HS-5 (cell line): ENCODE results near the gene MRPL40.

Experiments
- DNase-seq: peaks from one replicate; pipeline ENCODE4 v3.0.0-alpha.2; 2012; ENCODE audit warnings: low read depth

Gene MRPL40

GRCh38 chr22:19463008-19463407 lies 30.7 kb downstream of the MRPL40 start:
- no peak for DNase-seq

DNA sequence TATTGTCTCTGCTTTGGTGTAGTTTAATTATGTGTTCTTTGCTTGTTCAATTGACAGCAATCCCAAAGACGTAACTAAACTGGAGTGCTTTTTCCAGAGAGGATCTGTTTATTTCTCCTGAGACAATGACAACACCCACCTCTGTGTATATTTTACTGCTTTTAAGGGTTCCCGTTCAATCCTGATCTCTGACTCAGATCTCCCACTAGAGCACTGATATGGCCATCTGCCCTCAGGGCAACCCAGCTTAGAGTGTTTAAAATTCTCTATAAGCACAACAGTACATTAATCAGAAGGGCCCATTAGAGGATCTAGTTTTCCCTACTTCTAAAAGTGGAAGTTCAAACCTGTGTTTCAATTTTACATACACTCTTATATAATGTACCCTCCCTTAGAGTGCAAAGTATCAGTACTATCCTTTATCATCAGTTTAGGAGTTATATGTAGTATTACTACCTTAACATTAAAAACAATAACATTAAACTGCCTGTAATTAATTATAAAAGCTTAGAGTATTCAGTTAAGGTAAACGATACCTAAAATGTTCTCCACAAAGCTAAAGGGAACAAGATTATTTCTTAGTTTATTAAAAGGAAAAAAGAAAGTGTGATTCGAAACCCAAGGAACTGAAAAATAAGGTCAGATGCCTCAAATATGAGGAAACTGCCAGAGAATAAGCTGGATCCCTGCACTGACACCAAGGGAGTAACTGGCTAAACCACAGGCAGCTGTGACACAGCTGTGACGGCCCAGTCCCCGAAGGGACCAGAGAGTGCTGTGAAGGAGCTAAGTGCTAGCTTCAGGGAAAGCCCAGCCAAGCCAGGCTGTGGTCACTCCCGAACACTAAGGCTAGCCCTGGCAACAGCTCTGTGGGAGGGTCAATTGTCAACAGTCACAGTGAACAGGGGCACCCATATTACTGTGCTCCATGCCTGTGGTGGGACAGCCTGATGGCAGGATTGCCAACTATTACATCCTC lies 31.4 kb downstream of the MRPL40 start:
- no peak for DNase-seq

GRCh38 chr22:19464546-19464945 lies 32.2 kb downstream of the MRPL40 start:
- DNase-seq = no peak

- no peak for DNase-seq
Observed at GRCh38 chr22:19464975-19465374, 32.6 kb downstream of the MRPL40 start.

DNA sequence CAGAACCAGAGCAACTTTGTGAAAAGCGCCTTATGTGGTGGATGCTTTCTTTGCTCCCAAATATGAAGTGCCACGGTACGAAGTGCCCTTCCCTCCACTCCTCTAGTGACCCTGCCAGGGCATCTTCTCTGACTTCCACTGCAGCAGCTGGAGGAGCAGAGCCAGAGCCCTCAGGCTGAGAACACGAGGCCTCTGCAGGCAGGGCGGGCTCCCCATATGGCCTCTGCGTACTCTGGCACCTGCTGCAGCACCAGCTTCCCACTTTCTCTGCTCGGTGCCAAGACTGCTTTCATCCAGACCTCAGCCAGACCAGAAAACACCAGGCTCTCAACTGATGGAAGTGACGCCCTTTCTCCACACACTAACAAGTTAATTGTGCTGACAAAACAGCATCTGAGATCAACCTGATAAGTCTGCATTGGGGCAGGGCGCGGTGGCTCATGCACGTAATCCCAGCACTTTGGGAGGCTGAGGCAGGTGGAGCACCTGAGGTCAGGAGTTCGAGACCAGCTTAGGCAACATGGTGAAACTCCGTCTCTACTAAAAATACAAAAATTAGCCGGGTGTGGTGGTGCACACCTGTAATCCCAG lies 33.9 kb downstream of the MRPL40 start:
- no peak for DNase-seq

GRCh38 chr22:19466848-19467752 lies 34.8 kb downstream of the MRPL40 start:
- no peak for DNase-seq

- no peak for DNase-seq
Observed at GRCh38 chr22:19467912-19468311, 35.6 kb downstream of the MRPL40 start.

GRCh38 chr22:19469421-19469820 lies 37.1 kb downstream of the MRPL40 start:
- DNase-seq = no peak

GRCh38 chr22:19470010-19470409 lies 37.7 kb downstream of the MRPL40 start:
- DNase-seq = no peak

- no peak for DNase-seq
Observed at GRCh38 chr22:19471572-19471971, 39.2 kb downstream of the MRPL40 start.

DNA sequence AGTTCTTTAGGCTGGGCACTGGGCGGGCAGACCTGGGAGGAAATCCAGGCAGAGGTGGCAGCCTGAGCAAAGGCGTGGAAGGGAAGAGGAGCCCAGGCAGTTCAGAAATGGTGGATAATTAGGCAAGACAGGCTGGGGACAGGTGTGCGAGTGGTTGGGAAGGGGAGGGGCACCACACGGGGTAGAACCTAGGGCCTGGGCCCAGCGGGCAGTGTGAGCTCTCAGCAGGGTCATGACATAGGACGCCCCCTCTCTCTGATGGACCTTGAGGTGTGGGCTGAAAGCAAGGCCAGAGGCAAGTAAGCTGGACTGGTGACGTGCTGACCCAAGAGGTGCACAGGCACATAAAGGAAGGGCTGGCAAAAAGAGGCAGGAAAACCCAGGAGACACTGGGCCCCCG lies 39.9 kb downstream of the MRPL40 start:
- DNase-seq = no peak

DNA sequence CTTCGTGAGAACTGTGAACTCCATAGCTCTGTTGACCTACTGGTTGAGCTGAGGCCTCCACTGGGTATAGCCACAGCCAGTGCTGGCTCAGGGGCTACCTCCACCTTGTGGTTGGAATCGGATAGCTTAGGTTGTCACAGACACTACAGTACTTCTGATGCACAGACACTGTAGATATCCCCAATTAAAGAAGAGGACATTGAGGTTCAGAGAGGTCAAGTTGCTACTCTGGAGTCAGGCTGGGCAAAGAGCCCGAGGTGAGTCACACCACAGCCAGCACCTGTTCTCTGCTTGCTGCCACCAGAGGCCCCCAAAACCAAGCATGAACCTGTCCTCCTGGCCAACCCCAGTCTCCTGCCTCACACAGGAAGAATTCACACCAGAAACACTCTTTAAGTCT lies 41.2 kb downstream of the MRPL40 start:
- no peak for DNase-seq

DNA sequence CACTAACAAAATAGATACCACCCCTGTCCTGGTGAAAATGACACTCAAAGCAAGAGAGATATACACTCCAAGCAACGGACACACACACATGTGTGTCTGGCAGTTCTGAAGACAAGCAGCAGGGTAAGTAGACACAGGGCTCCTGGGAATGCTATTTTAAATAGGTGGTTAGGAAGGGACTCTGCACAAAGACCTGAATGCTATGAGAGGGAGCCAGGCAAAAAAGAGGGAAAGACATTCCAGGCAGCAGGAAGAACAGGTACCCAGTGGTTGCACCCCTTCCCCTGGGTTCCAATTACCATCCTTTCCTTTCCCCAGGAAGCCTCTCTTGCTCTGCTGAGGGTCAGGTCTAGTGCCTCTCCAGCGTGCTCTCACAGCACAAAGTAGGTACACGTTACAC lies 43.7 kb downstream of the MRPL40 start:
- DNase-seq = no peak

- no peak for DNase-seq
Observed at GRCh38 chr22:19477321-19478044, 45.1 kb downstream of the MRPL40 start.

GRCh38 chr22:19478045-19478900 lies 45.9 kb downstream of the MRPL40 start:
- no peak for DNase-seq

DNA sequence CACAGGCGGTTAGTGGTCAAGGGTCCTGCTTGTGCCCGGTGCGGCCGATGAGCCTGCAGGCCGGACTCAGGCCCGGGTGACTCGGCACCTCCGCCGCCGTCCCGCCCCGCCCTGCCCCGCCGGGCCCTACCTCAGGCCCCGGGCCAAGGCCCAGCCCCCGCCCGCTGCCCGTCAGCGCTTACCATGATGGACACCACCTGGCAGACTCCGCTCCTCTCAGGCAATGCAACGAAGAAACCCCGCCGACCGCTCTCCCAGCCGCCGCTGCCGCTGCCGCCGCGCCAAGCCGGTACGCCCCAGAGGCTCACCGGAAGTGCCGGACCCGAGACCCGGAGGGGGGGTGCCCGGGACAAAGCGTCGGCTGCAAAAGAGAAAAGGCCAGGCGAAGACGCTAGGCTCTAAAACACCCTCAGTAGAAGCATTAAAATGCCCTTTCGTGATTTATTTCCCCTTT lies 46.6 kb downstream of the MRPL40 start, which contains the start of gene UFD1:
Gene UFD1 (minus strand): TSS at position 293 of the 454 bp plus-strand sequence. CDS start 108 bp downstream, at position 185.
- DNase-seq = no peak

DNA sequence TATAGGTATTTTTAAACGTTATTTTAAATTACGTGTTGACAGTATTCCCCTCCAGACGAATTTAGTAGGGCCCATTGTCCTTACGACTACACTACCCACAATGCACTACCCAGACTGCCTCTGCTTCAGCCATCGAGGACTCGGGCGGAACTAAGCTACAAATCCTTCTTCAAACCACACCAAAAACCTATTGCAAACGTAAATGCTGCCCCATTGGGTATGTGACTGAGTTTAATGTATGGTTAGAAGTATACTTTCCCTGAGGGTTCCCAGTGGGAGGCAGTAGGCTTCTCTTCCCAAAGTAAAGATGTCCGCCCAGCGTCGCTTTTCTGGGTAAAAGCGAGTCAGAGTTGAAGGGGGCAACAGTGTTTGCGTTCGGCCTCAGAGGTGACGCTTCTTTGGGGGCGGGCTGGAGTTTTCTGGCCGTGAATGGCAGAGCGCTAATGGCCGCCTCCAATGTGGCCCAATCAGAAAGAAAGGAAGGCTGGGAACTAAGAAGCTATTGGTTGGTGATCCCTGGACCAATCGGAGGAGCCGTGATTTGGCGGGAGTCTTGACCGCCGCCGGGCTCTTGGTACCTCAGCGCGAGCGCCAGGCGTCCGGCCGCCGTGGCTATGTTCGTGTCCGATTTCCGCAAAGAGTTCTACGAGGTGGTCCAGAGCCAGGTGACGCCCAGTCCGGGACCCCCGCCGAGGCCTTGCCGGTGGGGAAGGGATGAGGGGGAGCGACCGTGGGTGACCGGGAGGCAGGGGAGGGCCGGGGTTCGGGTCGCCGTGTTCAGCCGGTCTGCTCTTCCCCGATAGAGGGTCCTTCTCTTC lies 47.2 kb downstream of the MRPL40 start, which contains the start of gene CDC45:
Gene CDC45 (plus strand): TSS at position 566 of the 818 bp plus-strand sequence. CDS start 49 bp downstream, at position 615.
- peak; percentile 97 for DNase-seq

DNA sequence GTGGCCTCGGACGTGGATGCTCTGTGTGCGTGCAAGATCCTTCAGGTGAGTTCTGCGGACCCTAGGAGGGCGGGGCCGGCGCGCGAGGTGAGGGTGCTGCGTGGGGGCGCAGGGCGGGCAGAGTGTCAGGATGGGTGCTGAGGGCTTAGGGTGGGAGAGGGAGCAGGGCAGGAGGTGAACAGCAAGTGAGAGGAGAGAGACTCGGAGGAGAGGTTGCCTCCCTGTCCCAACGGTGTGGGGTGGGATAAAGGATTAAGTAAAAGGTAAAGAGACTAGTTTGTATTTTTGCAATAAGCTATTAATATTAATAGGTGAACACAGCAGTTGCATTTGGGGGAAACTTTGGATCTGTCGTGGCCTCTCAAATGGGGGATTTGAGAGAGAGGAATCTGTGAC lies 47.8 kb downstream of the MRPL40 start:
- DNase-seq = no peak

GRCh38 chr22:19480789-19481188 lies 48.4 kb downstream of the MRPL40 start:
- no peak for DNase-seq
